ENCODE measurements around the gene CPPED1.
A peak's percentile ranks its signal among the peaks of the same experiment; 100 is the strongest.
"Not testable (repeated sequence)": the region's sequence is repeated elsewhere in the genome, so short reads cannot be mapped to it uniquely, and the experiment has no call there.

The CPPED1 gene, protein sequence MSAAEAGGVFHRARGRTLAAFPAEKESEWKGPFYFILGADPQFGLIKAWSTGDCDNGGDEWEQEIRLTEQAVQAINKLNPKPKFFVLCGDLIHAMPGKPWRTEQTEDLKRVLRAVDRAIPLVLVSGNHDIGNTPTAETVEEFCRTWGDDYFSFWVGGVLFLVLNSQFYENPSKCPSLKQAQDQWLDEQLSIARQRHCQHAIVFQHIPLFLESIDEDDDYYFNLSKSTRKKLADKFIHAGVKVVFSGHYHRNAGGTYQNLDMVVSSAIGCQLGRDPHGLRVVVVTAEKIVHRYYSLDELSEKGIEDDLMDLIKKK

DNA sequence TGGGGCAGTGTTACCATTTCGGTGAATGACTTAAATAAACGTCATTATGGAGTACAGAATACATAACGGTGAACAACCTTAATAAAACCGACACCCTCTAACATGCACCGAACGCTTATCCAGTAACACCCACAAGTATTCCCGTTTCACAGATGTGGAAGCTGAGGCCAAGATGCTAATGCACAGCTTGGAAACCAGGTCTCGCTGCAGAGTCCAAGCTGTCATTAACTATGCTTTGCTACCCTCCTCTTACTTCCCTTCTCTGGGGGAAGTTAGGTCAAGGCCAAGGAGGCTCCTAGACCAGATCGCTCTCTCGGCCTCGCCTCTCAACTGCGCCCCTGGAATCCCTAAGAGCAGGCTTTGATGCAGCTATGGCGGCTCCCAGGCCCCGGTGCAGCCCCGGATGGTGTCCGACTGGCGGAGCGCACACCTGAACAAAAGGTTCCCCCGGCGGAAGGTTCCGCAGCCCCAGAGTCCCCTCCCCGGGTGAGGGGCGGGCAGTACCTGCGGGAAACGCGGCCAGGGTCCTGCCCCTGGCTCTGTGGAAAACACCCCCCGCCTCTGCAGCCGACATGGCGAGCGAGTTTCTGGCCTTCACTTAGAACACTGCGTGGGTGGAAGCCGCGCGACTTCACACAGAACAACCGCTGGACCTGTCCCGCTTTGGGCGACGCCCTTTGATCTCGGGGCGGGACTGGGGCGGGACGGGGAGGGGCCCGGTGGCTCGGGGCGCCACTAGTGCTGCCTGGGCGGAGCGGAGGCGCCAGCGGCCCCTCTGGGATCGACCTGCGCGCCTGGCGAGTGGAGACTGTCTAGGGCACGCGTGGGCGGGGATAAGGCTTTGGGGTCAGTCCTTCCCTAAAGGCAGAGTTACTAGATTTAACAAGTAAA is at the start of gene CPPED1:
Gene CPPED1 (minus strand): TSS at position 685 of the 891 bp plus-strand sequence. CDS start 111 bp downstream, at position 574.
- peak; percentile 53 for DNase-seq

DNA sequence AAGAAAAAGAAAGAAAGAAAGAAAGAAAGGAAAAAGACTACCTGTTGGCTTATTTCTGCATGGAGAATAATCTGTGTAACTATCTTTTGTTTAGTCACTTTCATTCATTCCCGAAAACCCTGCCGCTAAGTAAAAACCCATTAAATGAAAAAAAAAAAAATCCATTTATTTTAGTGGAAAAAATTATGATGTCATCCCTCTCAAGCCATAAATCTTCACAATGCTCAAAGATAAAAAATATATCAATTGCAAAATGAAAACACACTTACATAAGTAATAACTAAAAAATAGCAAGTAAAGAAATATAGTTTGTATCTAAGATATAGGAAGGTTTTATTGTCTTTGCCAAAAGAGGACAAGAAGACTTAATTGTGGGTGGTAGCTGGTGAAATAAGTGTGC is 46.5 kb upstream of the CPPED1 start:
- DNase-seq = no peak

DNA sequence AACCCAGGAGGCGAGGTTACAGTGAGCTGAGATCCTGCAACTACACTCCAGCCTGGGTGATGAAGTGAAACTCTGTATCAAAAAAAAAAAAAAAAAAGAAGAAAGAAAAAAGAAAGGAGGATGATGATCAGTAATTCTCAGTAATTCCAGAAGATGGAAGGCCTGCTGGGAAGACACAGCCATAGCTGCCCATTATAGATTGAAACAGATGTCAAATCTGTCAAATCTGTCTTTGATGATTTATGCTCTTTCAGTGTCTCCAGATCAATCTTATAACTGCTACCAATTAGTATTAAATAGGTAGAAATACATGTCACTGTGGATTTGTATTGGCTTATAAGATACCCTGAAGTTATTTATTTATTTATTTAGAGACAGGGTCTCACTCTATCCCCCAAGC is 42.9 kb upstream of the CPPED1 start:
- no peak for DNase-seq

DNA sequence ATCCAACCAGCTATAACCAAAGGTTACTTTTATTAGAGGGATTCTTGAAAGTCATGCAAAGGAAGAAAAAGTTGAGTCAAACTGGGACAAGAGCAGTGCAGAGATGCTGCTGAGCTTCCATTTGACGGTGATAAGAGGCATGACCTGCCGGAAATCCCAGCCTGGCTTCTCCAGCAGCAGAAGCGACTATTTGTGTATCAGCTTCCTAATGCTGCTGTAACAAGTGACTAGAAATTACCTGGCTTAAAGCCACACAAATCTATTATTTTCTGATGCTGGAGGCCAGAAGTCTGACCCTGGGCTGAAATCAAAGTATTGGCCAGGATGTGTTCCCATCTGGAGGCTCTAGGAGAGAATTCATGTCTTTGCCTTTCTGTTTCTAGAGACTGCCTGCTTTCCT is 41.6 kb upstream of the CPPED1 start:
- no peak for DNase-seq

DNA sequence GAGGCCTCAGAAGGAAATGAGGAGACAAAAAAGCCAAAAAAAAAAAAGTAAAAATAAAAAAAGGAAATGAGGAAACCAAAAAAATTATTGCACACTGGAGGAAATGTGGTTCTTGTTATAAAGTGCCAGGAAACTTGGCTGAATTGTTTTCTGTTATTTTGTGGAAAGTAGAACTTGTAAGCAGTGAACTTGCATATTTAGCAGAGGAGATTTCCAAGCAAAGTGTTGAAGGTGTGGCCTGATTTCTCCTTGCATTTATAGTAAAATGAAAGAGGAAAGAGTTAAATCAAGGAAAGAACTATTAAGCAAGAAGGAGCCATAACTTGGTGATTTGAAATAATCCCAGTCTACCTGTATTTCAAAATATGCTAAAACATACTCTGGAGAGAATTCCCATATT is 34.1 kb upstream of the CPPED1 start:
- DNase-seq = no peak

DNA sequence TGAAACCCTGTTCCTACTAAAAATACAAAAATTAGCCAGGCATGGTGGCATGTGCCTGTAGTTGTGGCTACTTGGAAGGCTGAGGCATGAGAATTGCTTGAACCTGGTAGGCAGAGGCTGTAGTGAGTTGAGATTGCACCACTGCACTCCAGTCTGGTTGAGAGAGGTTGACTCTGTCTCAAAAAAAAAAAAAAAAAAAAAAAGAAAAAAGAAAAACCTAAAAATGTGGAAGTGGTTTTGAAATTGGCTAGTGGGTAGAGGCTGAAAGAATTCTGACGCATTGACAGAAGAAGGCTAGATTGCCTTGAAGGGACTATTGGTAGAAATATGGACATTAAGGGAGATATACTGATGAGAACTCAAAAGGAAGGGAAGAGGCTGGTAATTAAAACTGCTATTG is 33.6 kb upstream of the CPPED1 start:
- DNase-seq = no peak

DNA sequence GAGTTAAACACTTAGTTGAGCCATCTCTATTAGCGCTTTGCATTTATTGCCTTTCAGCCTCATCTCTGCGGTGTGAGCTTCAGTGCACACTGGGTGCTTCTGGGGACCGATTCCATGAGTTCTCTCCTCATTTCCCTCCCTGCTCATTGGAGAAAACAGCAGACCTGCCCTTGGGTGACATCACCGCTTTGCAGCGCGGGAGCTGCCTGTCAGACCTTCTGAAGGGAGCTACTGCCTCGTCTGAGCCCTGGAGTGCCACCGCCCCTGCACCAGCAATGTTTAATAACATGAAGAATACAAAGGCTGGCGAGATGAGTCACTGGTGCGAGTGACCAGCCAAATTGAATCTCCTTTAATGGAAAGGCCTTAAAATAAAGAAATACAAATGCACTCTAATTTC is 30.2 kb upstream of the CPPED1 start:
- peak; percentile 19 for DNase-seq

DNA sequence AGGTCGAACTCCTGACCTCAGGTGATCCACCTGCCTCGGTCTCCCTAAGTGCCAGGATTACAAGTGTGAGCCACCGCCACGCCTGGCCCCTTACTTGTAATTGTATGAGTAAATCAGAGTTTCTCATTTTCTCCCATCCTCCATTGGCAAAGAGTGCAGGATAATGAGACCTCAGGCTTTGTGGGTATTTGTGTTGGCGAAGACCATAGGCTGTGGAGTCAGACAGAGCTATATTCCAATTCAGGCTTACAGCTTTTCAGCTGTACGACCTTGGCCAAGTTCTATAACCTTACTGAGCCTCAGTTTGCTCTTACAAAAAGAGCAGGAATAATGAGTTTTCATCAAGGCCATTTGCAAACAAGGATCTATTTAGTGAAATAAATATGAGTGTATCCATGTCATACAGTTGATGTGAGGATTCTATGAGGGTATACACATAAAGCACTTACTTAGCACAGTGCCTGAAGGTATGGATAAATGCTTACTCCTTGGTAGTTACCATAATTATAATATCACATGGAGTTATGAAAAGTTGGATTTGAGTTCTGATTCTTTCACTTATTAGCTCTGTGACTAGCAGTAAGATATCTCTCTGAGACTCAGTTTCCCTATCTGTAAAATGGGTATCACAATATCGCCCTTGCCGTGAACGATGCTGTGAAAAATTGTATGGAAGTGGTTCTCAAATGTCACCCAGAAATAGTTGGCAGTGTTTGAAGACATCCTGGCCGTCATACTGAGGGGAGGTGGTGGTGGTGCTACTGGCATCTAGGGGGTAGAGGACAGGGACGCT is 25.6 kb upstream of the CPPED1 start:
- DNase-seq = no peak

DNA sequence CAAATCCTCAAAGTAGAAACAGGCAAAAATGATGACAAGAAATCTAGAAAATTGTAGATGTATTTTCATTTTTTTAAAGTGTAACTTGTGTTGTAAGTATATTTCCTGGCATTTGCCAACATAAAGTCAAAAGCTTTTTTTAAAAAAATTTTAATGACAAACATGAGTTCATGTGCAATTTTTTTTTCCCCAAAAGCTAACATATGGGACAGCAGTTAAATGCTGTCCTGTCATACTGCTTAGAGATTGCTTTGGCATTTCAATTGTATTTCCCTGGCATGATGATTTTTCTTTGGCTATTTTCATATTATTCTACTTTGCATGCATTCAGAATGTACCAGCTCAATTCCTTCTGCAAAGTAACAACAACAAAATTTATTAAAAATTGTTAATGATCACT is 24.5 kb upstream of the CPPED1 start:
- no peak for DNase-seq

DNA sequence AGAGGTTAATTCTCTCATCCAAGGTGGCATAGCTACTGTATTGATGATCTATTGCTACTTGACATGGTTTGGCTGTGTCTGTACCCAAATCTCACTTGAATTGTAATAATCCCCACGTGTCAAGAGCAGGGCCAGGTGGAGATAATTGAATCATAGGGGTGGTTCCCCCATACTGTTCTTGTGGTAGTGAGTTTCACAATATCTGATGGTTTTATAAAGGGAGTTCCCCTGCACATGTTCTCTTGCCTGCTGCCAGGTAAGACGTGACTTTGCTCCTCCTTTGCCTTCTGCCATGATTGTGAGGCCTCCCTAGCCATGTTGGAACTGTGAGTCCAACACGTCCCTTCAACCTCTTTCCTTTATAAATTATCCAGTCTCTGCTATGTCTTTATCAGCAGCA is 22.9 kb upstream of the CPPED1 start:
- no peak for DNase-seq

DNA sequence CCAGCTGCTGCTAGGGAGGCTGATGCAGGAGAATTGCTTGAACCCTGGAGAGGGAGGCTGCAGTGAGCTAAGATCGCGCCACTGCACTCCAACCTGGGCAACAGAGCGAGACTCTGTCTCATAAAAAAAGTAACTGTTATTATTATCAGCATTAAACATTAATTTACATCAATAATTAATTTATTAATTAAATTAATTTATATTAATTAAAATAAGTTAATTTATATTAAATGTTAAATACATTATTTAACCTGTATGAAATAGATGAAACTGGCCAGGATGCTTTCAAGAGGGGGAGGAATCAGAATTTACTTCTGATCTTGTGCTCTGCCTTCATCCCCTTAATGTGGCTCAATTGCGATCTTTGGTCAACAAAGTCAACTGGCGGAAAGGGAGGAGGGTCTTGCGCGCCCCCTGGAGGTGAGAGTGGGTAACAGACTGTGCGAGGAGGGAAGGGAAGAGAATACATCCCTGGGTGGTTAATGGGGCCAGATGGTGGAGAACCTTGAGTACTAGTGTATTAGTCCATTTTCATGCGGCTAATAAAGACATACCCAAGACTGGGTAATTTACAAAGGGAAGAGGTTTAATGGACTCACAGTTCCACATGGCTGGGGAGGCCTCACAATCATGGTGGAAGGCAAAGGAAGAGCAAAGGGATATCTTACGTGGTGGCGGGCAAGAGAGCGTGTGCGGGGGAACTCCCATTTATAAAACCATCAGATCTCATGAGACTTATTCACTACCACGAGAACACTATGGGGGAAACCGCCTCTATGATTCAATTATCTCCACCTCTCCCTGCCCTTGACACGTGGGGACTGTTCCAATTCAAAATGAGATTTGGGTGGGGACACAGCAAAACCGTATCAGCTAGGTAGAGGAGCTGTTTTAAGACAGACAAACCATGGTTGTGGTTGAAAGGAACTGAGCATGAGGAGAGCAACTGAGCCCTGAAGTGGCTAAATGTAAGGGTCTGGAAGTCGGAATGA is 15.7 kb upstream of the CPPED1 start:
- DNase-seq = no peak

DNA sequence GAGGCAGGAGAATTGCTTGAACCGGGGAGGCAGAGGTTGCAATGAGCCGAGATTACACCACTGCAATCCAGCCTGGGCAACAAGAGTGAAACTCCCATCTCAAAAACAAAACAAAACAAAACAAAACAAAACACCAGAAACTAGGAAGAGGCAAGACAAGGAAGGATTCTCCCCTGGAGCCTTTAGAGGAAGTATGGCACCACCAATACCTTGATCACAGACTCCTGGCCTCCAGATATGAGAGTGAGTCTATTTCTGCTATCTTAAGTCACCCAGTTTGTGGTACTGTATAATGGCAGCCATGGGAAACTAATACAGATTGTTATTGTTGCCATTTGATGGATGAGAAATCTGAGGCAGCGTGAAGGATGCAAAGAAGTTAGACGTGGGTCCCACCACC is 14.6 kb upstream of the CPPED1 start:
- no peak for DNase-seq

DNA sequence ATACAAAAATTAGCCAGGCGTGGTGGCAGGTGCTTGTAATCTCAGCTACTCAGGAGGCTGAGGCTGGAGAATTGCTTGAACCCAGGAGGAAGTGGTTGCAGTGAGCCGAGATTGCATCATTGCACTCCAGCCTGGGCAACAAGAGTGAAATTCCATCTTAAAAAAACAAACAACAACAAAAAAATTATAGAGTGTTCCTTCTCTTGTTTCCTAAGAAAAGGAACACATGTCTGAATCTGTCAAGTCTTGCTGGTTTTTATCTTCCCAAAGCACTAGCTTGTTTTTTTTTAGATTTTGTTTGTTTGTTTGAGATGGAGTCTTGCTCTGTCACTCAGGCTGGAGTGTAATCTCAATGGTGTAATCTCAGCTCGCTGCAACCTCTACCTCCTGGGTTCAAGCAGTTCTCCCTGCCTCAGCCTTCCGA is 13.1 kb upstream of the CPPED1 start:
- not testable (repeated sequence) for DNase-seq

DNA sequence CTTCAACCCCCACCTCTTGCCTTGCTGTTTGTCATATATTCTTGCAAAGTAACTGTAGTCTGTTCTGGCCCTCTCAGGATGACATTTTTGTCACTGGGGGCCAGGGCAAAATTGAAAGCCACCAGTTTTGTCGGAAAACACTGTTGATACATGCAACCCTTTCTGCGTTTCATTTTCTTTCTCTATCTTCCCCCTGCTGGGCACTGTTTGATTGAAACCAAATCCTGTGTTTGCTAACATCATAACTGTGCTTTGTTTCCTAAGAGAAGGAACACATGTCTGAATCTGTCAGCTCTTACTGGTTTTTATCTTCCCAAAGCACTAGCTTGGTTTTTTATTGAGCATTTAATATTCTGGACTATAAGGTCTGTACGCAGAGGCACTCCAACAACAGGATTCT is 11.7 kb upstream of the CPPED1 start:
- no peak for DNase-seq

DNA sequence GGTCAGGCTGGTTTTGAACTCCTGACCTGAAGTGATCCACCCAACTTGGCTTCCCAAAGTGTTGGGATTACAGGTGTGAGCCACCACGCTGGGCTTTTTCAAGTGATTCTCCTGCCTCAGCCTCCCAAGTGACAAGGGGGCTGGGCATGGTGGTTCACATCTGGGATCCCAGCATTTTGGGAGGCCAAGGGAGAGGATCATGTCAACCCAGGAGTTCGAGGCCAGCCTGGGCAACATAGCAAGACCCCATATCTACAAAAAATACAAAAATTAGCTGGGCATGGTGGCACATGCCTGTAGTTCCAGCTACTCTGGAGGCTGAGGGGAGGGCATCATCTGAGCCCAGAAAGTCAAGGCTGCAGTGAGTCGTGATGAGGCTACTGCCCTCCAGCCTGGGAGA is 10.0 kb upstream of the CPPED1 start:
- not testable (repeated sequence) for DNase-seq

DNA sequence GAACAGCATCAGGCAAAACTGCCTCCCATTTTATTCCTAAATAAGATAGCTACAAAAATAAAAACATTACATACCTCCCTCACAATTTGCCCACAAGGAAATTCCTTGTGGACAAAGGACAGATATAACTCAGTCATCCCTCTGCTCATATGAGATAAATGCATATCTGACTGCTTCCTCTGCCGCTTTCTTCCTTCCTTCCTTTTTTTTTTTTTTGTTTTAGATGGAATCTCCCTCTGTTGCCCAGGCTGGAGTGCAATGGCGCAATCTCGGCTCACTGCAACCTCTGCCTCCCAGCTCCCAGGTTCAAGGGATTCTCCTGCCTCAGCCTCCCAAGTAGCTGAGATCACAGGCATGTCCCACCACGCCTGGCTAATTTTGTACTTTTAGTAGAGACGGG is 9.6 kb upstream of the CPPED1 start:
- DNase-seq = not testable (repeated sequence)

DNA sequence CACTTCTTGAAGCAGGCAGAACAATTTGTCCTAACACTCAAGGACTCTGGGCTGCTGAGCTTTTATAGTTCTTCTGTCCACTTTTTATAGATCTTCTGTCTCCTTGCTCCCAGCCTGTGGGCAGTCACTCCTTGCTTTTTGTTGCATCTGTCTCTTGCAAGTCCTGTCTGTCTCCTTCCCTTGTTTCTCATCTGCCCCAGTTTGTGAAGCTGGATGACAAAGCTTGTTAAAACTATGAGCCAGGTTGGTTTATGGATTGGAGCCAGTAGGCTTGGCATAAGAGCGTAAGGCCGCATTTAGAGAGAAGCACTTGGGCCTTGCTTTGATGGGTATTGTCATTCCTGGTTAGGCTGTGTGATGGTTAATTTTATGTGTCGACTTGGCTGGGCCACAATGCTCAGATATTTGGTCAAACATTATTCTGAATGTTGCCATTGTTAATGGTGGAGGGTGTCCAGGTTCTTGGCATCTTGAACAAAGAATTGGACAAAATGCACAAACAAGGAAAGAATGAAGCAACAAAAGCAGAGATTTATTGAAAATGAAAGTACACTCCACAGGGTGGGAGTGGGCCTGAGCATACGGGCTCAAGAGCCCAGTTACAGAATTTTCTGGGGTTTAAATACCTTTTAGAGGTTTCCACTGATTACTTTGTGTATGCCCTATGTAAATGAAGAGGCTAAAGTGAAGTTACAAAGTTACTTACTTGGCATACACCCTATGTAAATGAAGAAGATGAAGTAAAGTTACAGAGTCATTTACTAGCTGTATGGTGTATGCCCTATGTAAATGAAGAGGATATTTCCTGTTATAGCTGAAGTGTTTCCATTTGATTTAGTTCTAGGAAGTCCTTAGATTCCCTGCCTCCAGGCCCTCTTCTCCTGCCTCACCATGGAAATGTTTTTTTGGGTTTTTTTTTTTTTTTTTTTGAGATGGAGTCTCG is 8.0 kb upstream of the CPPED1 start:
- DNase-seq = no peak

DNA sequence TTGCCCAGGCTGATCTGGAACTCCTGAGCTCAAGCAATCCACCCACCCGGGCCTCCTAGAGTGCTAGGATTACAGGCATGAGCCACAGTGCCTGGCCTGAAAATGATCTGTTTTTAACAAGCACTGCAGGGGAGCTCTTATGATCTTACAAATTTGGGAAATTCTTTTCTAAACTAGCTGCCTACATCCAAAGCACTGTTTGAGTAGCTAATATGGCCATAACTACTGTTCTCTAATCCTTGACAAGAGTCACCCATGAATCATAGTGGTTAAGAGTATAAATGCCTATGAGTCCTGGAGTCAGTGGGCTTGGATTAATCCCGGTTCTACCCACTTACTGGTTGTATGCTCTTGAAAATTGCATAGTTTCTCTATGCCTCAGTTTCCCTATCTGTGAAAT is 1.4 kb upstream of the CPPED1 start:
- DNase-seq = no peak

DNA sequence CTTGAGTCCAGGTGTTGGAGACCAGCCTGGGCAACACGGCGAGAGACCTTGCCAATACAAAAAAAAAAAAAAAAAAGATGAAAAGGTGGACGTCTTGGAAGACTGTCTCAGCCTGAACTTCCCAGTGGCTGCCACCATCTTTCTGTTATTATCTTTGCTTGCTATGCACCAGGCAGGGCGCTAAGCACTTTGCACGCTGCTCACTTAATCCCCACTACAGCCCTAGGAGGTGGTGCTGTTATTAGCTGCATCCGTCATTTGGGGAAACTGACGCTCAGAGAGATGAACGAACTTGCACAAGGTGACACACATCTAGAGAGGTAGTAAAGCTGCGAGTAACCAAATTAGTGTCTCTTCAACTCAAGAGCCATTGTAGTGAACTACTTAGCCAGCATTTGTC is 708 bp upstream of the CPPED1 start:
- no peak for DNase-seq

DNA sequence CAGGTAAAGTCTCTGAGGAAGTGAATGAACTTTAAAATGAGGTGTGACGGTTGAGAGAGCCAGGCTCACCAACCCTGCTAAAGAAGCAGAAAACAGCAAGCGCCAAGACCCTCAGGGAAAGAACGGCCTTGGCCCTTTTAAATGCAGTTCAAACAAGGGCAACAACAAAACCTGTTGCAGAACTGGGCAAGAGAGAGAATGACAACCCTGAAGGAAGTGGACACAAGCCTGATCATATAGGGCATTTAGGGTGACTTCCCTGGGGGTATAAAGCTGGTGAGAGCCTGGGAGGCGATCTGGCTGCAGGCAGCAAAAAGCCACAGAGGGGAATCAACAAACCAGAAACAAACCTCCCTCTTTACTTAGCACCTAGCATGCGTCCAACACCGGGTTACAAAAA is 1.0 kb downstream of the CPPED1 start:
- DNase-seq = no peak

DNA sequence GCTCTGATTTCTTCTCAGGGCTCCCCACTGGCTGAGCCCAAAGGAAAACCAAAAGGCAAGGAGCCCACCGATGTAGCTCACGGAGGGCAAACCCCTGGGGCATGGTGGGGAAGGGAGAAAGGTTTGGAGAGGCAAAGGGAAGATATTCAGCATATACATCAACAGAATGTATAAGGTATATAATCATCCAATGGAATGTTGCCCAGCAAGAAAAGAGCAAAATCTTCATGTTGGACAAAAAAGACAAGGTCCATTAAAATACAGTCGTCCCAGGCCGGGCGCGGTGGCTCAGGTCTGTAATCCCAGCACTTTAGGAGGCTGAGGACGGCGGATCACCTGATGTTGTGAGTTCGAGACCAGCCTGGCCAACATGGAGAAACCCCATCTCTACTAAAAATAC is 1.6 kb downstream of the CPPED1 start:
- DNase-seq = no peak
